Astrocyte (in vitro differentiated cells and primary cell): Measurements from ENCODE around the gene MMP8.

Experiments used
- CTCF ChIP-seq: IDR thresholded peaks from 2 replicates; pipeline ENCODE4 v1.5.1; 2011; ENCODE audit warnings: low read depth, mild to moderate bottlenecking, inconsistent platforms, low read length, moderate library complexity; ENCODE audit not compliant: insufficient read depth
- EZH2 ChIP-seq: IDR thresholded peaks from 2 replicates; pipeline ENCODE4 v1.6.1; 2012; ENCODE audit warnings: mild to moderate bottlenecking, low read length, inconsistent platforms; ENCODE audit not compliant: insufficient read depth

- TF ChIP-seq CTCF (no peak), EZH2 (no peak)
Measured at GRCh38 chr11:102771351-102771750, 46.6 kb upstream of the MMP8 start.
